DOHH2 (cell line): ENCODE measurements around the gene SEC16A.

ENCODE experiments used
- H3F3A ChIP-seq: fragments of 200-600 bp; sonication (generic), shearing (Covaris generic); 2 replicates; pipeline ENCODE4 v1.6.0; 2016; ENCODE audit warnings: antibody characterized with exemption, mild to moderate bottlenecking; ENCODE audit not compliant: control insufficient read depth, insufficient read depth
- H3K27ac ChIP-seq: fragments of 200-600 bp; sonication (generic); 2 replicates; pipeline ENCODE4 v1.5.1; 2014; ENCODE audit warnings: low read depth, mild to moderate bottlenecking, low read length, moderate library complexity
- H3K27me3 ChIP-seq: fragments of 200-600 bp; sonication (generic); 2 replicates; pipeline ENCODE4 v1.6.1; 2014; ENCODE audit warnings: mild to moderate bottlenecking, low read length, mixed read lengths; ENCODE audit not compliant: control insufficient read depth
- H3K36me3 ChIP-seq: fragments of 200-600 bp; sonication (generic); 2 replicates; pipeline ENCODE4 v1.6.1; 2014; ENCODE audit warnings: mild to moderate bottlenecking, low read length, moderate library complexity, mixed read lengths; ENCODE audit not compliant: control insufficient read depth
- H3K4me1 ChIP-seq: fragments of 200-600 bp; sonication (generic); 2 replicates; pipeline ENCODE4 v1.6.1; 2014; ENCODE audit warnings: mild to moderate bottlenecking, low read length, mixed read lengths; ENCODE audit not compliant: control insufficient read depth
- H3K4me2 ChIP-seq: fragments of 200-600 bp; sonication (generic); 2 replicates; pipeline ENCODE4 v1.6.0; 2014; ENCODE audit warnings: mild to moderate bottlenecking, low read length, moderate library complexity
- H3K4me3 ChIP-seq: fragments of 200-600 bp; sonication (generic); 2 replicates; pipeline ENCODE4 v1.5.1; 2014; ENCODE audit warnings: mild to moderate bottlenecking, low read length, mixed read lengths
- H3K79me2 ChIP-seq: fragments of 200-600 bp; sonication (generic); 2 replicates; pipeline ENCODE4 v1.6.1; 2014; ENCODE audit warnings: mild to moderate bottlenecking, low read length, mixed read lengths; ENCODE audit not compliant: control insufficient read depth
- H3K9me2 ChIP-seq: fragments of 200-600 bp; sonication (generic); replicated peaks from 2 replicates; pipeline ENCODE4 v1.6.1; 2014; ENCODE audit warnings: mild to moderate bottlenecking, low read length, mixed read lengths; ENCODE audit not compliant: control insufficient read depth
- H3K9me3 ChIP-seq: fragments of 200-600 bp; sonication (generic); 2 replicates; pipeline ENCODE4 v1.6.1; 2014; ENCODE audit warnings: antibody characterized with exemption, low read length, mixed read lengths; ENCODE audit not compliant: control insufficient read depth, insufficient read depth
- H4K20me1 ChIP-seq: fragments of 200-600 bp; sonication (generic); 2 replicates; pipeline ENCODE4 v1.6.0; 2014; ENCODE audit warnings: low read depth, mild to moderate bottlenecking, antibody characterized with exemption, low read length, moderate library complexity; ENCODE audit not compliant: control insufficient read depth, insufficient read depth
- EZH2phosphoT487 ChIP-seq: fragments of 200-600 bp; sonication (generic); IDR thresholded peaks from 2 replicates; pipeline ENCODE4 v1.6.1; 2017; ENCODE audit warnings: borderline replicate concordance, mild to moderate bottlenecking, antibody characterized with exemption, low read length, moderate library complexity, mixed read lengths
- TF ChIP-seq, protein P1 (sequence below): fragments of 200-600 bp; sonication (generic); IDR thresholded peaks from one replicate; pipeline ENCODE4 v1.5.1; 2014; ENCODE audit warnings: antibody characterized with exemption, mild to moderate bottlenecking, low read depth, low read length; ENCODE audit not compliant: poor library complexity, severe bottlenecking

The SEC16A gene

GRCh38 chr9:136430588-136431234 lies 52.1 kb downstream of the SEC16A start:
- H3K27me3 ChIP-seq, result no peaks in the 10 kb centered on the region
- H3K36me3 ChIP-seq, result peaks cover 39% of the 10 kb centered on the region
- no peaks in the 10 kb centered on the region for H3K4me1 ChIP-seq
- no peak overlapping the region for H3K27ac ChIP-seq
- H3F3A ChIP-seq, result peaks cover 6% of the 10 kb centered on the region; the same call in 1 of the 2 replicates
- H3K4me3 ChIP-seq, result no peak overlapping the region
- no peaks in the 10 kb centered on the region for H3K9me2 ChIP-seq
- no peaks in the 10 kb centered on the region for H3K9me3 ChIP-seq
- H3K4me2 ChIP-seq, result no peak overlapping the region
- peaks cover 12% of the 10 kb centered on the region for H3K79me2 ChIP-seq
- no peaks in the 10 kb centered on the region; the same call in 1 of the 2 replicates for H4K20me1 ChIP-seq
- TF ChIP-seq, protein P1, sequence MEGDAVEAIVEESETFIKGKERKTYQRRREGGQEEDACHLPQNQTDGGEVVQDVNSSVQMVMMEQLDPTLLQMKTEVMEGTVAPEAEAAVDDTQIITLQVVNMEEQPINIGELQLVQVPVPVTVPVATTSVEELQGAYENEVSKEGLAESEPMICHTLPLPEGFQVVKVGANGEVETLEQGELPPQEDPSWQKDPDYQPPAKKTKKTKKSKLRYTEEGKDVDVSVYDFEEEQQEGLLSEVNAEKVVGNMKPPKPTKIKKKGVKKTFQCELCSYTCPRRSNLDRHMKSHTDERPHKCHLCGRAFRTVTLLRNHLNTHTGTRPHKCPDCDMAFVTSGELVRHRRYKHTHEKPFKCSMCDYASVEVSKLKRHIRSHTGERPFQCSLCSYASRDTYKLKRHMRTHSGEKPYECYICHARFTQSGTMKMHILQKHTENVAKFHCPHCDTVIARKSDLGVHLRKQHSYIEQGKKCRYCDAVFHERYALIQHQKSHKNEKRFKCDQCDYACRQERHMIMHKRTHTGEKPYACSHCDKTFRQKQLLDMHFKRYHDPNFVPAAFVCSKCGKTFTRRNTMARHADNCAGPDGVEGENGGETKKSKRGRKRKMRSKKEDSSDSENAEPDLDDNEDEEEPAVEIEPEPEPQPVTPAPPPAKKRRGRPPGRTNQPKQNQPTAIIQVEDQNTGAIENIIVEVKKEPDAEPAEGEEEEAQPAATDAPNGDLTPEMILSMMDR, result no peak
- no peak for TF ChIP-seq EZH2phosphoT487

GRCh38 chr9:136429683-136430491 lies 53.0 kb downstream of the SEC16A start:
- no peaks in the 10 kb centered on the region for H3K4me1 ChIP-seq
- peaks cover 6% of the 10 kb centered on the region; the same call in 1 of the 2 replicates for H3F3A ChIP-seq
- no peak for TF ChIP-seq EZH2phosphoT487
- TF ChIP-seq, protein P1, result no peak
- H3K4me2 ChIP-seq, result no peak overlapping the region
- no peaks in the 10 kb centered on the region for H3K9me2 ChIP-seq
- peaks cover 42% of the 10 kb centered on the region for H3K36me3 ChIP-seq
- H3K4me3 ChIP-seq, result no peak overlapping the region
- no peaks in the 10 kb centered on the region for H4K20me1 ChIP-seq
- H3K79me2 ChIP-seq, result peaks cover 4% of the 10 kb centered on the region
- no peaks in the 10 kb centered on the region for H3K9me3 ChIP-seq
- no peaks in the 10 kb centered on the region for H3K27me3 ChIP-seq
- H3K27ac ChIP-seq, result no peak overlapping the region

GRCh38 chr9:136429075-136429628 lies 53.7 kb downstream of the SEC16A start:
- no peaks in the 10 kb centered on the region for H3K27me3 ChIP-seq
- no peaks in the 10 kb centered on the region for H3K9me2 ChIP-seq
- TF ChIP-seq, protein P1, result no peak
- no peak for TF ChIP-seq EZH2phosphoT487
- H3K4me3 ChIP-seq, result no peak overlapping the region
- H4K20me1 ChIP-seq, result no peaks in the 10 kb centered on the region
- H3K4me1 ChIP-seq, result no peaks in the 10 kb centered on the region
- H3K79me2 ChIP-seq, result no peaks in the 10 kb centered on the region; the same call in none of the 2 replicates
- no peak overlapping the region for H3K27ac ChIP-seq
- no peaks in the 10 kb centered on the region for H3K9me3 ChIP-seq
- H3K36me3 ChIP-seq, result peaks cover 45% of the 10 kb centered on the region
- H3F3A ChIP-seq, result peaks cover 6% of the 10 kb centered on the region; the same call in 1 of the 2 replicates
- no peak overlapping the region for H3K4me2 ChIP-seq
